BJ (cell line): Measurements from ENCODE around the gene ADARB2. TPM values are rescaled to one million over a fixed set of nuclear protein-coding genes. Genes with fewer than 3 reads are reported as not detected.

ENCODE experiments used
- CTCF ChIA-PET: fragments of 350-600 bp; formaldehyde crosslinking; extraction: SDS; loops from one replicate; lab custom pipeline; 2021; ENCODE audit warnings: antibody characterized with exemption, inconsistent platforms; lab: Yijun Ruan, JAX
- POLR2A ChIA-PET: fragments of 300-600 bp; sonication (Branson Sonifier 250); formaldehyde crosslinking; extraction: SDS; loops from one replicate; lab custom pipeline; 2021; ENCODE audit warnings: antibody characterized with exemption; lab: Charles Lee
- DNase-seq: peaks from one replicate; pipeline ENCODE4 v3.0.0-alpha.2; 2011; ENCODE audit warnings: low read depth
- H3K27me3 ChIP-seq: 2 replicates; pipeline ENCODE4 v1.6.0; 2011; ENCODE audit warnings: low read length; ENCODE audit not compliant: control insufficient read depth, insufficient read depth
- H3K36me3 ChIP-seq: 2 replicates; pipeline ENCODE4 v1.5.1; 2011; ENCODE audit warnings: low read length; ENCODE audit not compliant: control insufficient read depth, insufficient read depth
- H3K4me3 ChIP-seq: 2 replicates; pipeline ENCODE4 v1.5.1; 2011; ENCODE audit warnings: low read depth, mild to moderate bottlenecking, control low read depth, low read length
- polyA plus RNA-seq: library from polyadenylated mRNA; depleted of rRNA; stranded (reverse); fragments of >200 nt; gene quantifications from 2 replicates; pipeline ENCODE4 v1.2.3, GENCODE V29; 2011
- TF ChIP-seq, protein P1 (sequence below): IDR thresholded peaks from 2 replicates; pipeline ENCODE4 v1.5.1; 2011; ENCODE audit warnings: low read depth, mild to moderate bottlenecking, control low read depth, inconsistent platforms, low read length, moderate library complexity; ENCODE audit not compliant: insufficient read depth

The ADARB2 gene
- polyA plus RNA-seq, 1 experiment = not detected

DNA sequence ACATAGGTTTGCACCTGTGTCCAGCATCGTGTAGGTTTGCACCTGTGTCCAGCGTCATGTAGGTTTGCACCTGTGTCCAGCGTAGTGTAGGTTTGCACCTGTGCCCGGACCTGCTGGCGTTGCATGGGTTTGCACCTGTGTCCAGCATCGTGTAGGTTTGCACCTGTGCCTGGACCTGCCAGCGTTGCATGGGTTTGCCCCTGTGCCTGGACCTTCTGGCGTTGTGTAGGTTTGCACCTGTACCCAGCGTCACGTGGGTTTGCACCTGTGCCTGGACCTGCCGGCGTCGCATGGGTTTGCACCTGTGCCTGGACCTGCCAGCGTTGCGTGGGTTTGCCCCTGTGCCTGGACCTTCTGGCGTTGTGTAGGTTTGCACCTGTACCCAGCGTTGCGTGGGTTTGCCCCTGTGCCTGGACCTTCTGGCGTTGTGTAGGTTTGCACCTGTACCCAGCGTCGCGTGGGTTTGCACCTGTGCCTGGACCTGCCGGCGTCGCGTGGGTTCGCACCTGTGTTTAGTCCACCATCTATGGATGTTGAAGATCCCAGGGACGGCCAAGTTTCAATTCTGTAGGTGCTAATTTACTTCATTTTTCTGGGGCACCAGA, 523.2 kb downstream of the ADARB2 start:
- Histone ChIP-seq H3K27me3 (no peaks in the 10 kb centered on the region), H3K36me3 (no peaks in the 10 kb centered on the region), H3K4me3 (no peak overlapping the region)
- CTCF ChIA-PET = no interaction called here
- POLR2A ChIA-PET = no interaction called here
- DNase-seq = no peak
- TF ChIP-seq, protein P1, sequence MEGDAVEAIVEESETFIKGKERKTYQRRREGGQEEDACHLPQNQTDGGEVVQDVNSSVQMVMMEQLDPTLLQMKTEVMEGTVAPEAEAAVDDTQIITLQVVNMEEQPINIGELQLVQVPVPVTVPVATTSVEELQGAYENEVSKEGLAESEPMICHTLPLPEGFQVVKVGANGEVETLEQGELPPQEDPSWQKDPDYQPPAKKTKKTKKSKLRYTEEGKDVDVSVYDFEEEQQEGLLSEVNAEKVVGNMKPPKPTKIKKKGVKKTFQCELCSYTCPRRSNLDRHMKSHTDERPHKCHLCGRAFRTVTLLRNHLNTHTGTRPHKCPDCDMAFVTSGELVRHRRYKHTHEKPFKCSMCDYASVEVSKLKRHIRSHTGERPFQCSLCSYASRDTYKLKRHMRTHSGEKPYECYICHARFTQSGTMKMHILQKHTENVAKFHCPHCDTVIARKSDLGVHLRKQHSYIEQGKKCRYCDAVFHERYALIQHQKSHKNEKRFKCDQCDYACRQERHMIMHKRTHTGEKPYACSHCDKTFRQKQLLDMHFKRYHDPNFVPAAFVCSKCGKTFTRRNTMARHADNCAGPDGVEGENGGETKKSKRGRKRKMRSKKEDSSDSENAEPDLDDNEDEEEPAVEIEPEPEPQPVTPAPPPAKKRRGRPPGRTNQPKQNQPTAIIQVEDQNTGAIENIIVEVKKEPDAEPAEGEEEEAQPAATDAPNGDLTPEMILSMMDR = no peak

DNA sequence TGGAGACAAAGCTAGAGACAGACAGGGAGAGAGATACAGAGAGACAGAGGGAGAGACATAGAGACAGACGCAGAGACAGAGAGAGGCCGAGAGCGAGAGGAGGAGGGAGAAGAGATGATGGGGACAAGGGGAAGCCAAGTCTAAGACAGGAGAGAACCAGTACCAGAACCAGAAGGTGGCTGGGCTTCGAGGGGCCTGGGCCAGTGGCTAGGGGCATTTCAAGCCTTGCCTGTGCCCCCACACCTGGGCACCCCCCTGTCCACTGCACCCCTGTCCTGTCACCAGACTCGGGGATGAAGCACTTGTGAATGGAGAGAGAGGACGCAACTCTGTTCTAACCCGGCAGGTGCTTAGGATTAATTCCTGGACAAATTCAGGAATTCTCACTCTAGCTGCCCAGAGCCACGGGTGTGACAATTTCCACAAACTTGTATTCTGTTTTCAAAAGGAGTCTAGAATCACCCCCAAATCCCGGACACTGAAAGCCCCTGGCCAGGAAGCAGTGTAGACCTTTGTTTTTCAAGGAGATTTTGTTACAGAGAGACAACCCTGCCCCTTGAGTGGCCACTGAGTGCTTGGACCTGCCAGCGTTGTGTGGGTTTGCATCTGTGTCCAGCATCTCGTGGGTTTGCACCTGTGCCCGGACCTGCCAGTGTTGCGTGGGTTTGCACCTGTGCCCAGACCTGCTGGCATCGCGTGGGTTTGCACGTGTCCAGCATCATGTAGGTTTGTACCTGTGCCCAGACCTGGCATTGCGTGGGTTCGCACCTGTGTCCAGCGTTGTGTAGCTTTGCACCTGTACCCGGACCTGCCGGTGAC, 523.9 kb downstream of the ADARB2 start:
- Histone ChIP-seq H3K4me3 (no peak overlapping the region), H3K27me3 (no peaks in the 10 kb centered on the region), H3K36me3 (no peaks in the 10 kb centered on the region)
- no peak for DNase-seq
- TF ChIP-seq, protein P1 = no peak
- ChIA-PET POLR2A (no interaction called here), CTCF (no interaction called here)

DNA sequence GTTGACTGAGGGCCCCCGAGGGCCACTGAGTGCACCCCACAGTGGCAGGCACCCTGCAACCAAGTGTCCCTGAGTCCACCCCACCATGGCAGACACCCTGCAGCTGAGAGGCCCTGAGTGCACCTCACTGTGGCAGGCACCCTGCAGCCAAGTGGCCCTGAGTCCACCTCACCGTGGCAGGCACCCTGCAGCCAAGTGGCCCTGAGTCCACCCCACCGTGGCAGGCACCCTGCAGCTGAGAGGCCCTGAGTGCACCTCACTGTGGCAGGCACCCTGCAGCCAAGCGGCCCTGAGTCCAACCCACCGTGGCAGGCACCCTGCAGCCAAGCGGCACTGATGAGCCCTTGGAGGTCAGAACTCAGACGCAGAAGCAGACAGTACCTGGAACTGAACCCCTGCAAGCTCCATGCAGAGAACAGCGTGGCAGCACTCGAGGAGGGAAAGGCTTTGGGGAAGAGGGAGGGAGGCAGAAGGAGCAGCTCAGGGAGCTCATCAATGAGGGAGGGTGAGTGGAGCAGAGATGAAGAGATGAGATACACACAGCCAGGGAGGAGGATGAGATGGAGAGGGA, 524.7 kb downstream of the ADARB2 start:
- POLR2A ChIA-PET = no interaction called here
- no peak for DNase-seq
- CTCF ChIA-PET = no interaction called here

DNA sequence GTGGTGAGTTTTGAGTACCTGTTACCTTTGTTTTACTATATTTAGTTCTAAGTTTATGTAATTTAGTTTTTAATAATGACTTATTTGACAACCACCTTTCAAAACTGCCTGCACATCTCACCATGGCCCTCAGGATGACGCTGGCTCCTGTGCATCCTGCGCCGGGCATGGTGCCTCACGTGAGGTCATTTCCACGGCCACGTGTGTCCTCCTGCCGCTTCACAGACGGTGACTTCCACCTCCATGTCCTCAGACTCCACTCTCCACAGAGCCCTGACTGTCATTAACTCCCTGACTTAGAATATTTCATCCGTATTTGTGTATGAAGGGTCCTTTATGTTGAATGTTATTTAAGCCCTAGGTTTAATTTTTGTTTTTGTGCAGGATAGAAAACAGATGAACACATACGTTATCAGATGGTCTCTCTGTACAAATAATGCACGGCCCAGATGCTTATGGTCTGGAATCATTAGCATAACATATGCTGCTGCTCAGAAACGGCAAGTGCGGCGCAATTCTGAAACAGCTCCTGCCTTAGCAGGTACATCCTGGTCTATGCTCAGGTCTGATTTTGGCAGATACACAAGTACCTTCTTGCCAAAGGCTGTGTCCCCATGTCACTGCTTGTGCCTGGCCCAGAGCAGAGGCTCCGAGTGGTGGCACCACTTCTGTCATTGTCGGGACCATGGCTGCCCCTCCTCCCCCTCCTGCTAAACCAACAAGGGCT, 525.3 kb downstream of the ADARB2 start:
- TF ChIP-seq, protein P1 = no peak
- POLR2A ChIA-PET = no interaction called here

More for the DNA sequence above, 524.7 kb downstream of the ADARB2 start:
- no peaks in the 10 kb centered on the region for H3K27me3 ChIP-seq
- TF ChIP-seq, protein P1 = no peak
- H3K36me3 ChIP-seq = no peaks in the 10 kb centered on the region
- H3K4me3 ChIP-seq = no peak overlapping the region

DNA sequence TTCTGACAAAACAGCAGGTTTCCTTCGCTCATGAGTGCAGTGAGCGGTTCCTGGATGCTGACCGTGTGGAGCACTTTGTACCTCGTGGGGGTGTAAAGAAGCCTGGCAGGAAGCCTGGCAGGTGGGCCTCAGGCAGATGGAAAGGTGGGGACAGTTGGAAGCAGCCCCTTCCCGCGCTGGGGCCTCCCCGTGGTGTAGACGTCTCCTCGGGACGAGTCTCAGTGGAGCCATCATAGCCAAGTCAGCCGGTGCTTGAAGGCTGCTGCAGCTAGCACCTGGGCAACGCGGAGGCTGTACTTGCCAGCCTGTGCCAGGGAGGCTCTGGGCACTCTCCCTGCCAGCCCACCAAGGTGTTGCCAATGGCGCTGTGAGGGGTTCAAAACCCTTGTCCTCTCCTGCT, 526.7 kb downstream of the ADARB2 start:
- POLR2A ChIA-PET = no interaction called here
- no peak for DNase-seq
- TF ChIP-seq, protein P1 = no peak
- Histone ChIP-seq H3K27me3 (no peaks in the 10 kb centered on the region), H3K4me3 (no peak overlapping the region), H3K36me3 (no peaks in the 10 kb centered on the region)
- CTCF ChIA-PET = no interaction called here

More for the DNA sequence above, 525.3 kb downstream of the ADARB2 start:
- no peaks in the 10 kb centered on the region for H3K36me3 ChIP-seq
- no peak overlapping the region for H3K4me3 ChIP-seq
- DNase-seq = no peak
- H3K27me3 ChIP-seq = no peaks in the 10 kb centered on the region
- CTCF ChIA-PET = no interaction called here
